Gastroesophageal sphincter (tissue), 4 donors: ENCODE data around the gene DAG1. TPM values are rescaled to one million over a fixed set of nuclear protein-coding genes. Genes with fewer than 3 reads are reported as not detected.
A peak's percentile ranks its signal among the peaks of the same experiment; 100 is the strongest.

Experiments
- ATAC-seq: fragments of 150-250 bp; one replicate; pipeline ENCODE4 v1.9.1; 2016; ENCODE audit warnings: mild to moderate bottlenecking, moderate library complexity
- H3K27ac ChIP-seq, 4 donors: fragments of 200-600 bp; sonication (generic) in 3 of 4; 1 replicate in 3 of 4; 2 replicates in 1 of 4; pipeline ENCODE4 v1.5.1; 2016 to 2019
- H3K27me3 ChIP-seq: fragments of 200-600 bp; sonication (generic); one replicate; pipeline ENCODE4 v1.5.1; 2019
- H3K36me3 ChIP-seq, 2 donors: fragments of 200-600 bp; sonication (generic); one replicate each; pipeline ENCODE4 v1.5.1; 2019; ENCODE audit warnings: control low read depth in 1 of 2
- H3K4me1 ChIP-seq, 3 donors: fragments of 200-600 bp; sonication (generic); 1 replicate in 2 of 3; 2 replicates in 1 of 3; pipeline ENCODE4 v1.5.1; 2016 to 2019; ENCODE audit warnings: control low read depth in 2 of 3
- H3K4me3 ChIP-seq, 2 donors: fragments of 200-600 bp; sonication (generic); one replicate each; pipeline ENCODE4 v1.5.1; 2019; ENCODE audit warnings: mild to moderate bottlenecking in 1 of 2, moderate library complexity in 1 of 2
- H3K9me3 ChIP-seq, 3 donors: fragments of 200-600 bp; sonication (generic); one replicate each; pipeline ENCODE4 v1.5.1; 2017 to 2019; ENCODE audit warnings: control low read depth in 2 of 3
- CTCF ChIP-seq, 4 experiments: fragments of 200-600 bp in 2 of 4; fragments of 450-650 bp in 2 of 4; sonication (generic) in 1 of 4; IDR thresholded peaks; one replicate each; pipeline ENCODE4 v1.5.1; 2017 to 2019; ENCODE audit warnings: antibody characterized with exemption in 4 of 4, mild to moderate bottlenecking in 2 of 4, moderate library complexity in 2 of 4
- EP300 ChIP-seq: sonication (generic); formaldehyde crosslinking; IDR thresholded peaks from one replicate; pipeline ENCODE4 v1.6.1; 2017; ENCODE audit warnings: antibody characterized with exemption, mild to moderate bottlenecking
- POLR2A ChIP-seq, 2 donors: fragments of 450-650 bp; IDR thresholded peaks; one replicate each; pipeline ENCODE4 v1.6.1; 2017; ENCODE audit warnings: antibody characterized with exemption in 2 of 2, mild to moderate bottlenecking in 2 of 2, moderate library complexity in 1 of 2
- POLR2AphosphoS5 ChIP-seq: sonication (generic); formaldehyde crosslinking; IDR thresholded peaks from one replicate; pipeline ENCODE4 v1.6.1; 2017; ENCODE audit warnings: antibody characterized with exemption
- WGBS, 2 donors: methylation state at CpG; one replicate each; pipeline ENCODE4 v1.1.5; 2018; ENCODE audit warnings: low coverage in 1 of 2; 5-methylcytosine and 5-hydroxymethylcytosine counted together
- total RNA-seq, 4 donors: library from RNA; depleted of rRNA; stranded (reverse); fragments of >200 nt; gene quantifications; one replicate each; pipeline ENCODE4 v1.1.0, GENCODE V29; 2016

The DAG1 gene
- total RNA-seq, 4 donors from 2014 or later = 74.2 to 195 (median 123) TPM

DNA sequence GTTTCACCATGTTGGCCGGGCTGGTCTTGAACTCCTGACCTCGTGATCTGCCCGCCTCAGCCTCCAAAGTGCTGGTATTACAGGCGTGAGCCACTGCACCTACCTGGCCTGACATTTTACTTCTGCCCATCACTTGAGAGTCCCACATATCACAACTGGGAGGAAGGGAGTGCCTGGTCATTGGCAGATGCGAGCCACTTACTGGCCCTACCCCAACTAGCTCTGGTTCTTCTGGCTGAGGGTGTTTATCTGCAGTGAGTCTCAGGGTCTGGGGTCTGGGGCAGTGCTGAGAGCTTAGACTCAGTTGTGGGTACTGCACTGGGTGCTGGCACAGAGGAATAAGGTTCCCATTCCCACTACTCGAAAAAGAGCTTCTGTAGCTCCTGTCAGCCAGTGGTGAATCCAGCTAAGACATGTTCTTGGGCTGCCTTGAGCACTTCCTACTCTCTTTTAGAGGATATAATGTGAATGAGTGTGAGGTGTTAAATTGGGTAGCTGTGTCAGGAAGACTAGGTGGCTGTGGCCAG lies 30.2 kb downstream of the DAG1 start:
- no peak overlapping the region for H3K4me3 ChIP-seq
- no peaks in the 10 kb centered on the region for H3K36me3 ChIP-seq
- H3K27ac ChIP-seq = peak overlapping the region; percentile 39 to 80 (median 70)
- 96% methylated on average over 4 of the region's 6 CpGs; no CpG with 5 or more reads in 1 of the 2 donors for WGBS, 2 donors
- H3K27me3 ChIP-seq = no peaks in the 10 kb centered on the region
- ATAC-seq = no peak
- no peaks in the 10 kb centered on the region for H3K9me3 ChIP-seq
- TF ChIP-seq POLR2A (IDR thresholded peaks at IDR 0.05) (no peak), CTCF (IDR thresholded peaks at IDR 0.05) (no peak), POLR2AphosphoS5 (no peak), EP300 (no peak)
- peaks cover 0 to 55% (median 14%) of the 10 kb centered on the region in 3 donors for H3K4me1 ChIP-seq

DNA sequence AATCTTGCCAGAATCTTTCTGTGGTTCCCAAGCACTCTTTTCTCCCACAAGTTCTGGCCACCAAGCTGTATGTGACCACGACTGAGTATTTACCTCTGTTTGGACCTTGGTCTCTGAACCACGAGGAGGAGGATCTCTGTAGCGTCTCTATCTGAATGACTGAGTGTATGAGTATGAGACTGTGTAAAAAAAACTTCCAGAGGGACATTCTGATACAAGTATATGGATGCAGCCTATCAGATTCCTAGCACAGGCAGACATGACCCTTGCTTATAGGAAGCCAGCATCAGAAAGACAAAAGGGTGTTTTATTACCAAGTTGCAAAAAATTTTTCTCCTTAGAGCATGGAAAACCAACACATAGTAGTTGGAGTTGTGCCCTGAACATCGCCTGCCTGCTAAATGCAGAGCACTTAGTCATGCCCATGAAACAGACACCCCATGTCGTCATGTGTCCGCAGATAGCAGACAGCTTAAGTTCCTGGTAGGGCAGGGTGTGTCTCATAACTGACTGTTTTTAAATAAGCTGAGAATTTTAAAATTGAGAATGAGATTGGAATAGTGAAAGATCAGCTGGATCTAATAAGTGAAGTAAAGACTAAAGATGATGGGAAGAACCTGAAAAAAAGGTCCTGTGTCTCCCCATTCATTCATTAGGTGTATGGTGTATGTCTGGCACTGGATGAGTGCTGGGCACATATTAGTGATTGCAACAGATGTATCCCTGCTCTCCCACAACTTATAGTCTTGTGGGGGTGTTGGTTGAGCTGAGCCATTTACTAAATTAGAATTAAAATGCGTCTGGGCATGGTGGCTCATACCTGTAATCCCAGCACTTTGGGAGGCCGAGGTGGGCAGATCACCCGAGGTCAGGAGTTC lies 30.9 kb downstream of the DAG1 start:
- Histone ChIP-seq H3K4me3 (no peak overlapping the region), H3K36me3 (no peaks in the 10 kb centered on the region), H3K27ac (peak overlapping the region; percentile 39 to 80 (median 70)), H3K27me3 (no peaks in the 10 kb centered on the region), H3K9me3 (no peaks in the 10 kb centered on the region), H3K4me1 (peaks cover 0 to 47% (median 14%) of the 10 kb centered on the region in 3 donors)
- ATAC-seq = peak; percentile 92
- TF ChIP-seq CTCF (IDR thresholded peaks at IDR 0.05) (no peak), POLR2A (IDR thresholded peaks at IDR 0.05) (no peak), POLR2AphosphoS5 (peak; percentile 77)
- WGBS, 2 donors = 39 to 45% methylated on average over 6 to 9 of the region's 9 CpGs

GRCh38 chr3:49501842-49502241 lies 31.8 kb downstream of the DAG1 start:
- TF ChIP-seq POLR2AphosphoS5 = no peak
- TF ChIP-seq EP300 = no peak
- no peak for TF ChIP-seq POLR2A (IDR thresholded peaks at IDR 0.05)
- no peak for TF ChIP-seq CTCF (IDR thresholded peaks at IDR 0.05)
- Histone ChIP-seq H3K27me3 (no peaks in the 10 kb centered on the region), H3K9me3 (no peaks in the 10 kb centered on the region), H3K4me1 (peaks cover 0 to 46% (median 14%) of the 10 kb centered on the region in 3 donors), H3K27ac (peak overlapping the region in 3 of 4 donors; percentile 70 to 80 (median 71)), H3K4me3 (no peak overlapping the region), H3K36me3 (no peaks in the 10 kb centered on the region)
- WGBS, 2 donors = 94 to 100% methylated on average over 2 of the region's 2 CpGs
- no peak for ATAC-seq

- WGBS, 2 donors = 60 to 77% methylated on average over 1 to 3 of the region's 3 CpGs
- Histone ChIP-seq H3K4me3 (no peak overlapping the region), H3K4me1 (peaks cover 0 to 15% (median 0%) of the 10 kb centered on the region in 3 donors), H3K36me3 (peaks cover 0 to 18% of the 10 kb centered on the region in 2 donors), H3K27ac (no peak overlapping the region), H3K9me3 (no peaks in the 10 kb centered on the region), H3K27me3 (no peaks in the 10 kb centered on the region)
- no peak for ATAC-seq
- TF ChIP-seq POLR2AphosphoS5 (no peak), EP300 (no peak), POLR2A (IDR thresholded peaks at IDR 0.05) (no peak)
These were observed 36.8 kb downstream of the DAG1 start for GRCh38 chr3:49506906-49507305.

DNA sequence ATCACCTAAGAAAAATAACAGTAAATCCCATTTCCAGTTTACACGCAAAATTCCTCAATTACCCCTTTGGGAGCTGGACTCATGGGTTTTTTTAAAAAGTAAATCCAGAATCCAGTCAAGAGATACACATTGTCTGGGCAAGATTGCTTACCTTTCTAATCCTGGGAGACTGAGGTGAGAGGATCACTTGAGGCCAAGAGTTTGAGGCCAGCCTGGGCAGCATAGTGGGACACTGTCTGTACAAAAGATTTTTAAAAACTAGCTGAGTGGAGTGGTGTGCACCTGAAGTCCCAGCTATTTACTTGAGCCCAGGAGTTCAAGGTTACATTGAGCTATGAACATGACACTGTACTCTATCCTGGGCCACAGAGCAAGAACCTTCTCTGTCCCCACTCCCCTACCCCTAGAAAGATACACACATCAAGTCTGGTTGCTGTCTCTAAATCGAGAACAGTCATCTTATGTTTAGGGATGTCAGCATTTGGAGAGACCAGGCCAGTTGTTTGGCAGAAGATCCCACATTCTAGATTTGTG lies 39.0 kb downstream of the DAG1 start:
- H3K9me3 ChIP-seq = no peaks in the 10 kb centered on the region
- no peak overlapping the region for H3K4me3 ChIP-seq
- TF ChIP-seq POLR2A (IDR thresholded peaks at IDR 0.05) (no peak), POLR2AphosphoS5 (no peak), CTCF (IDR thresholded peaks at IDR 0.05) (no peak), EP300 (no peak)
- WGBS, 2 donors = 33 to 38% methylated on average over 2 of the region's 2 CpGs
- no peaks in the 10 kb centered on the region for H3K27me3 ChIP-seq
- no peak for ATAC-seq
- H3K27ac ChIP-seq = no peak overlapping the region
- peaks cover 0 to 40% of the 10 kb centered on the region in 2 donors for H3K36me3 ChIP-seq
- H3K4me1 ChIP-seq = peaks cover 0 to 11% (median 0%) of the 10 kb centered on the region in 3 donors
